ENCODE data around the gene PAK4.
"Not testable (repeated sequence)": the region's sequence is repeated elsewhere in the genome, so short reads cannot be mapped to it uniquely, and the experiment has no call there.

PAK4 gene

GRCh38 chr19:39085392-39085791, 40.2 kb upstream of the PAK4 start:
- Histone ChIP-seq H3K4me1 (ENCODE audit: control insufficient read depth, insufficient read depth, low read length, poor library complexity, severe bottlenecking) (peaks cover 17% of the 10 kb centered on the region), H3K27ac (ENCODE audit: insufficient read depth, low read length, poor library complexity, severe bottlenecking) (no peak overlapping the region), H3K27me3 (replicated peaks; ENCODE audit: control insufficient read depth, insufficient read depth, low read length, poor library complexity, severe bottlenecking) (peaks cover 11% of the 10 kb centered on the region), H3K4me3 (ENCODE audit: insufficient read depth, low read depth, low read length, poor library complexity, severe bottlenecking) (no peak overlapping the region), H3K36me3 (ENCODE audit: control insufficient read depth, insufficient read depth, low read length) (no peaks in the 10 kb centered on the region), H3K9me3 (ENCODE audit: control insufficient read depth, low read length) (no peaks in the 10 kb centered on the region)
- DNase-seq: no peak

DNA sequence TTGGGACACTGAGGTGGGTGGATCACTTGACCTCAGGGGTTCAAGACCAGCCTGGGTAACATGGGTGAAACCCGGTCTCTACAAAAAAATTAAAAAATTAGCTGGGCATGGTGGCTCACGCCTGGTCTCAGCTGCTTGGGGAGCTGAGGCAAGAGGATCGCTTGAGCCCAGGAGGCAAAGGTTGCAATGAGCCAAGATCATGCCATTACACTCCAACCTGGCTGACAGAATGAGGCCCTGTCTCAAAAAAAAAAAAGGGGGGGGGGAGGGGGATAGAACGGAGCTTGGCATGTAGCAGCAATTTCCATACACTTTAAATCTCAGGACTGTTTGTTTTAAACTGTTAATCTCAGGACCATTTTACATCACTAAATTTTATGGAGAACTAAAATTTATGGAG, 39.2 kb upstream of the PAK4 start:
- no peak overlapping the region for H3K27ac ChIP-seq (ENCODE audit: insufficient read depth, low read length, poor library complexity, severe bottlenecking)
- H3K4me3 ChIP-seq (ENCODE audit: insufficient read depth, low read depth, low read length, poor library complexity, severe bottlenecking): no peak overlapping the region
- H3K27me3 ChIP-seq (replicated peaks; ENCODE audit: control insufficient read depth, insufficient read depth, low read length, poor library complexity, severe bottlenecking): peaks cover 11% of the 10 kb centered on the region
- H3K9me3 ChIP-seq (ENCODE audit: control insufficient read depth, low read length): no peaks in the 10 kb centered on the region
- peaks cover 17% of the 10 kb centered on the region for H3K4me1 ChIP-seq (ENCODE audit: control insufficient read depth, insufficient read depth, low read length, poor library complexity, severe bottlenecking)
- no peaks in the 10 kb centered on the region for H3K36me3 ChIP-seq (ENCODE audit: control insufficient read depth, insufficient read depth, low read length)
- no peak for DNase-seq

- Histone ChIP-seq H3K4me1 (ENCODE audit: control insufficient read depth, insufficient read depth, low read length, poor library complexity, severe bottlenecking) (peaks cover 12% of the 10 kb centered on the region), H3K27ac (ENCODE audit: insufficient read depth, low read length, poor library complexity, severe bottlenecking) (no peak overlapping the region), H3K27me3 (replicated peaks; ENCODE audit: control insufficient read depth, insufficient read depth, low read length, poor library complexity, severe bottlenecking) (peaks cover 2% of the 10 kb centered on the region), H3K4me3 (ENCODE audit: insufficient read depth, low read depth, low read length, poor library complexity, severe bottlenecking) (no peak overlapping the region), H3K36me3 (ENCODE audit: control insufficient read depth, insufficient read depth, low read length) (no peaks in the 10 kb centered on the region), H3K9me3 (ENCODE audit: control insufficient read depth, low read length) (no peaks in the 10 kb centered on the region)
- no peak for DNase-seq
These were observed 37.5 kb upstream of the PAK4 start for GRCh38 chr19:39087907-39088686.

DNA sequence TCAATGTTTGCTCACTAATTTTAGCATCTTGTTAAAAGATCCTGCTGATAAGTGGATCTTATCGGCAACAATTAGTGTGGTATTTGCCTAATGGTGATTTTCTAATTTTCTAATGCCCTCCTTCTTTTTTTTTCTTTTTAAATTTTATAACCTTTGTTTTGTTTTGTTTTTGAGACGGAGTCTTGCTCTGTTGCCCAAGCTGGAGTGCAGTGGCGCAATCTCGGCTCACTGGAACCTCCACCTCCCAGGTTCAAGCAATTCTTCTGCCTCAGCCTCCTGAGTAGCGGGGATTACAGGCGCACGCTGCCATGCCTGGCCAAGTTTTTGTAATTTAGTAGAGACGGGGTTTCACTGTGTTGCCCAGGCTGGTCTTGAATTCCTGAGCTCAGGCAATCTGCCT, 35.6 kb upstream of the PAK4 start:
- H3K27ac ChIP-seq (ENCODE audit: insufficient read depth, low read length, poor library complexity, severe bottlenecking); H3K36me3 ChIP-seq (ENCODE audit: control insufficient read depth, insufficient read depth, low read length); H3K4me1 ChIP-seq (ENCODE audit: control insufficient read depth, insufficient read depth, low read length, poor library complexity, severe bottlenecking); H3K27me3 ChIP-seq (replicated peaks; ENCODE audit: control insufficient read depth, insufficient read depth, low read length, poor library complexity, severe bottlenecking); H3K4me3 ChIP-seq (ENCODE audit: insufficient read depth, low read depth, low read length, poor library complexity, severe bottlenecking); H3K9me3 ChIP-seq (ENCODE audit: control insufficient read depth, low read length); DNase-seq: not testable (repeated sequence)

GRCh38 chr19:39090881-39091280, 34.7 kb upstream of the PAK4 start:
- DNase-seq: no peak
- H3K27me3 ChIP-seq (replicated peaks; ENCODE audit: control insufficient read depth, insufficient read depth, low read length, poor library complexity, severe bottlenecking): no peaks in the 10 kb centered on the region
- H3K36me3 ChIP-seq (ENCODE audit: control insufficient read depth, insufficient read depth, low read length): no peaks in the 10 kb centered on the region

GRCh38 chr19:39095799-39096540, 29.6 kb upstream of the PAK4 start:
- not testable (repeated sequence) for H3K4me3 ChIP-seq (ENCODE audit: insufficient read depth, low read depth, low read length, poor library complexity, severe bottlenecking); H3K4me1 ChIP-seq (ENCODE audit: control insufficient read depth, insufficient read depth, low read length, poor library complexity, severe bottlenecking); DNase-seq; H3K27ac ChIP-seq (ENCODE audit: insufficient read depth, low read length, poor library complexity, severe bottlenecking); H3K36me3 ChIP-seq (ENCODE audit: control insufficient read depth, insufficient read depth, low read length); H3K9me3 ChIP-seq (ENCODE audit: control insufficient read depth, low read length); H3K27me3 ChIP-seq (replicated peaks; ENCODE audit: control insufficient read depth, insufficient read depth, low read length, poor library complexity, severe bottlenecking)

More at GRCh38 chr19:39090881-39091280, 34.7 kb upstream of the PAK4 start:
- H3K4me3 ChIP-seq (ENCODE audit: insufficient read depth, low read depth, low read length, poor library complexity, severe bottlenecking): no peak overlapping the region
- no peak overlapping the region for H3K27ac ChIP-seq (ENCODE audit: insufficient read depth, low read length, poor library complexity, severe bottlenecking)
- H3K4me1 ChIP-seq (ENCODE audit: control insufficient read depth, insufficient read depth, low read length, poor library complexity, severe bottlenecking): no peaks in the 10 kb centered on the region
- no peaks in the 10 kb centered on the region for H3K9me3 ChIP-seq (ENCODE audit: control insufficient read depth, low read length)

- H3K9me3 ChIP-seq (ENCODE audit: control insufficient read depth, low read length): no peaks in the 10 kb centered on the region
- H3K27me3 ChIP-seq (replicated peaks; ENCODE audit: control insufficient read depth, insufficient read depth, low read length, poor library complexity, severe bottlenecking): peaks cover 9% of the 10 kb centered on the region
- H3K4me3 ChIP-seq (ENCODE audit: insufficient read depth, low read depth, low read length, poor library complexity, severe bottlenecking): no peak overlapping the region
- H3K27ac ChIP-seq (ENCODE audit: insufficient read depth, low read length, poor library complexity, severe bottlenecking): no peak overlapping the region
- H3K4me1 ChIP-seq (ENCODE audit: control insufficient read depth, insufficient read depth, low read length, poor library complexity, severe bottlenecking): no peaks in the 10 kb centered on the region
- H3K36me3 ChIP-seq (ENCODE audit: control insufficient read depth, insufficient read depth, low read length): no peaks in the 10 kb centered on the region
- DNase-seq: no peak
These were observed 28.3 kb upstream of the PAK4 start for GRCh38 chr19:39097299-39097698.

- no peaks in the 10 kb centered on the region for H3K36me3 ChIP-seq (ENCODE audit: control insufficient read depth, insufficient read depth, low read length)
- no peak for DNase-seq
- H3K9me3 ChIP-seq (ENCODE audit: control insufficient read depth, low read length): no peaks in the 10 kb centered on the region
- no peak overlapping the region for H3K4me3 ChIP-seq (ENCODE audit: insufficient read depth, low read depth, low read length, poor library complexity, severe bottlenecking)
- H3K27ac ChIP-seq (ENCODE audit: insufficient read depth, low read length, poor library complexity, severe bottlenecking): no peak overlapping the region
- H3K27me3 ChIP-seq (replicated peaks; ENCODE audit: control insufficient read depth, insufficient read depth, low read length, poor library complexity, severe bottlenecking): peaks cover 9% of the 10 kb centered on the region
- H3K4me1 ChIP-seq (ENCODE audit: control insufficient read depth, insufficient read depth, low read length, poor library complexity, severe bottlenecking): no peaks in the 10 kb centered on the region
These were observed 27.9 kb upstream of the PAK4 start for GRCh38 chr19:39097721-39098120.

DNA sequence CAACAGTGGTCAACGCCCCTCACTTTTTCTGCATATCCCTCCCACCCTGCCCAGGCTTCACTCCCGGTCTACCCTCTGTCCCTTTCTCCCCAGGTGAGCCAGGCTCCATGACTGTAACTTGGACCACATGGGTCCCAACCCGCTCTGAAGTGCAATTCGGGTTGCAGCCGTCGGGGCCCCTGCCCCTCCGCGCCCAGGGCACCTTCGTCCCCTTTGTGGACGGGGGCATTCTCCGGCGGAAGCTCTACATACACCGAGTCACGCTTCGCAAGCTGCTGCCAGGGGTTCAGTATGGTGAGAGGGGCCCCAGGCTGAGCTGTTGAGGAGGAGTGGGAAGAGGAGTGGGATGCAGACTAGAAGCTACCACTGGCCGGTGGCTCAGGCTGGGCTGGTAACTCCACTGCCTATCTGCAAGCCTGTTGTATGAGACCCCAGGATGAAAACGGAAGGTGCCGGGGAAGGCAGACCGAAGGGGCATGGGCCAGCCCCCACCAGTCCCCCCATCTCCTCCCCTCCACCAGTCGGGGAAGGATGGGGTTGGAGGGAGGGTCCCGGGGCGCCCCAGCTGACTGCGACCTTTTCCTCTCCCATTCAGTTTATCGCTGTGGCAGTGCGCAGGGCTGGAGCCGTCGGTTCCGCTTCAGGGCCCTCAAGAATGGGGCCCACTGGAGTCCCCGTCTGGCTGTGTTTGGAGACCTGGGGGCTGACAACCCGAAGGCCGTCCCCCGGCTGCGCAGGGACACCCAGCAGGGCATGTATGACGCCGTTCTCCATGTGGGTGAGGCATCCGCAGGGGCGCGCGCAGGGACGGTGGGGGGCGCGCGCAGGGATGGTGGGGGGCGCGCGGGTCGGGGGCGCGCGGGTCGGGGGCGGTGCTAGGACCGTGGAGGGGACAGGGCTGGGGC, 27.0 kb upstream of the PAK4 start:
- no peak overlapping the region for H3K4me3 ChIP-seq (ENCODE audit: insufficient read depth, low read depth, low read length, poor library complexity, severe bottlenecking)
- H3K4me1 ChIP-seq (ENCODE audit: control insufficient read depth, insufficient read depth, low read length, poor library complexity, severe bottlenecking): no peaks in the 10 kb centered on the region
- H3K36me3 ChIP-seq (ENCODE audit: control insufficient read depth, insufficient read depth, low read length): no peaks in the 10 kb centered on the region
- no peaks in the 10 kb centered on the region for H3K9me3 ChIP-seq (ENCODE audit: control insufficient read depth, low read length)
- peaks cover 9% of the 10 kb centered on the region for H3K27me3 ChIP-seq (replicated peaks; ENCODE audit: control insufficient read depth, insufficient read depth, low read length, poor library complexity, severe bottlenecking)
- DNase-seq: no peak
- H3K27ac ChIP-seq (ENCODE audit: insufficient read depth, low read length, poor library complexity, severe bottlenecking): no peak overlapping the region

Data from effector memory CD4-positive, alpha-beta T cell (primary cell).